ENCODE results near the gene THRB. TPM values are rescaled to one million over a fixed set of nuclear protein-coding genes. Genes with fewer than 3 reads are reported as not detected.

Gene THRB
- total and polyA plus RNA-seq, 9 of the 15 experiments (the other 6 are each of a cell fraction or from before 2014, with no cell fraction given), result 1.7 to 14.9 (median 6.9) TPM

DNA sequence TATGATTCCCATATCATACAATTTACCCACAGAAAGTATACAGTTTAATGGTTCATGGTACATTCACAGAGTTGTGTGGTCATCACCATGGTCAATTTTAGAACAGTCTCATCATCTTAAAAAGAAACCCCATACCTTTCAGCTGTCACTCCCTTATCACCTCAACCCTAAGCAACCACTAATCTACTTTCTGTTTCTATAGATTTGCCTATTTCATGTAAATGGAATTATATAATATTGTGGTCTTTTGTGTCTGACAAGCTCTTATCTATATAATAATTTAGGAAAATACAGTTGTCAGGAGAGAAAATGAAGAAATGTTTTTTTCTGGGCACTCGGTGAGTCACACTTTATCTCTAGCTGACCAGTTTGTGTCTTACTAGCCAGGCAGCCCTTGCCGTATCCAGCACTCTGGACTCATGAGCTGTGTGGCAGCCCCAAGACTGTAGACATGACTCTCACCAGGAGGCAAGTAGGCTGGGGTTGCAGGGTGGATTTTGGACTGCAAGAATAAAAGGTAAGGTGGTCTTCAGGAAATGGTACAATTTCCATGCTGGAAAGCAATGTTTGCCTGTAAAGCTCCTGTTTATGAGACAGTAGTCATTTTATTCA lies 234.6 kb downstream of the THRB start:
- H3K4me3 ChIP-seq, result no peak overlapping the region
- no peaks in the 10 kb centered on the region for H3K79me2 ChIP-seq (ENCODE audit: control insufficient read depth, insufficient read depth, low read length)
- H3K4me1 ChIP-seq (replicated peaks in 1 of 2; ENCODE audit: control insufficient read depth in 2 of 2, insufficient read depth in 2 of 2, low read length in 2 of 2), result peaks cover 9 to 26% of the 10 kb centered on the region in 2 experiments; a peak in 4 of 5 replicates
- H3K9ac ChIP-seq (ENCODE audit: insufficient read depth in 1 of 2, low read depth in 2 of 2, low read length in 2 of 2), result peak overlapping the region in 1 of 2 experiments; percentile 21; a peak in 2 of 4 replicates
- in situ Hi-C loops (cut with MboI) (loop anchor here (5.0 kb wide), 1 partner anchor 237 kb away; no protein-coding TSS in a partner anchor), intact Hi-C loops (cut with micrococcal nuclease) (loop anchor here (5.0 kb wide), 1 partner anchor 422 kb away; no protein-coding TSS in a partner anchor)
- DNase-seq (ENCODE audit: extremely low read depth in 1 of 4, low spot score in 3 of 4) (peak; percentile 55 to 89 (median 70)), ATAC-seq (peak; percentile 96), FAIRE-seq (peak; percentile 86)
- peak overlapping the region; percentile 44 for H3K4me2 ChIP-seq (ENCODE audit: insufficient read depth, low read length)
- 0% methylated on average over 2 of the region's 2 CpGs for WGBS (ENCODE audit: insufficient coverage, low coverage, missing lambda C conversion rate)
- H3K27ac ChIP-seq (ENCODE audit: extremely low read depth, low read depth, low read length), result peak overlapping the region; percentile 26
- H3K9me3 ChIP-seq (replicated peaks; ENCODE audit: control insufficient read depth, insufficient read depth, low read depth, low read length), result no peaks in the 10 kb centered on the region
- H3K36me3 ChIP-seq (ENCODE audit: control insufficient read depth, insufficient read depth, low read length), result no peaks in the 10 kb centered on the region
- H2AFZ ChIP-seq (ENCODE audit: low read depth, low read length), result no peak overlapping the region
- BruUV-seq (replicated peaks), result no TSS peak
- H3K27me3 ChIP-seq (ENCODE audit: control insufficient read depth in 2 of 2, insufficient read depth in 2 of 2, low read length in 2 of 2), result no peaks in the 10 kb centered on the region
- no peaks in the 10 kb centered on the region for H3K9me1 ChIP-seq (ENCODE audit: control insufficient read depth, insufficient read depth, low read length)
- ChIA-PET POLR2A (interaction anchor here (0.7 to 2.1 kb wide), 10 partner anchors 11 to 370 kb away, joined by 3 to 8 read pairs (median 3); partner anchors contain the start of genes NKIRAS1 and RPL15), CTCF (ENCODE audit: low intra/inter-chr PET ratio) (no interaction called here)
- no peaks in the 10 kb centered on the region for H4K20me1 ChIP-seq (replicated peaks; ENCODE audit: control insufficient read depth, insufficient read depth, low read length)
- no peak for TF ChIP-seq HOXB6 (CRISPR knock-in tag; IDR thresholded peaks at IDR 0.05; ENCODE audit: borderline replicate concordance)
- TF ChIP-seq TEAD4 (IDR thresholded peaks at IDR 0.05; ENCODE audit: low read length), result peak; percentile 77
- TF ChIP-seq TEAD4 (CRISPR knock-in tag; IDR thresholded peaks at IDR 0.05; ENCODE audit: borderline replicate concordance), result no peak
- TF ChIP-seq EP300 (IDR thresholded peaks at IDR 0.05; ENCODE audit: low read length), result peak; percentile 66; the same call in 1 of the 2 replicates
- TF ChIP-seq HDAC1 (IDR thresholded peaks at IDR 0.05), result 0 out of 4 replicates have a peak, but pooled peaks of 1 of the 2 experiments have one; percentile 5
- 0 out of 2 replicates have a peak, but pooled peaks have one; percentile 58 for TF ChIP-seq GATAD2B (IDR thresholded peaks at IDR 0.05; ENCODE audit: borderline replicate concordance)
- peak; percentile 37; the same call in 1 of the 2 replicates for TF ChIP-seq MTA2 (IDR thresholded peaks at IDR 0.05; ENCODE audit: low read depth)
- TF ChIP-seq, protein P1, sequence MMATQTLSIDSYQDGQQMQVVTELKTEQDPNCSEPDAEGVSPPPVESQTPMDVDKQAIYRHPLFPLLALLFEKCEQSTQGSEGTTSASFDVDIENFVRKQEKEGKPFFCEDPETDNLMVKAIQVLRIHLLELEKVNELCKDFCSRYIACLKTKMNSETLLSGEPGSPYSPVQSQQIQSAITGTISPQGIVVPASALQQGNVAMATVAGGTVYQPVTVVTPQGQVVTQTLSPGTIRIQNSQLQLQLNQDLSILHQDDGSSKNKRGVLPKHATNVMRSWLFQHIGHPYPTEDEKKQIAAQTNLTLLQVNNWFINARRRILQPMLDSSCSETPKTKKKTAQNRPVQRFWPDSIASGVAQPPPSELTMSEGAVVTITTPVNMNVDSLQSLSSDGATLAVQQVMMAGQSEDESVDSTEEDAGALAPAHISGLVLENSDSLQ (IDR thresholded peaks at IDR 0.05), result peak; percentile 86
- TF ChIP-seq BRD4 (IDR thresholded peaks at IDR 0.05), result no peak
- no peak for TF ChIP-seq CTBP1 (IDR thresholded peaks at IDR 0.05; ENCODE audit: borderline replicate concordance)
- TF ChIP-seq, protein P2, sequence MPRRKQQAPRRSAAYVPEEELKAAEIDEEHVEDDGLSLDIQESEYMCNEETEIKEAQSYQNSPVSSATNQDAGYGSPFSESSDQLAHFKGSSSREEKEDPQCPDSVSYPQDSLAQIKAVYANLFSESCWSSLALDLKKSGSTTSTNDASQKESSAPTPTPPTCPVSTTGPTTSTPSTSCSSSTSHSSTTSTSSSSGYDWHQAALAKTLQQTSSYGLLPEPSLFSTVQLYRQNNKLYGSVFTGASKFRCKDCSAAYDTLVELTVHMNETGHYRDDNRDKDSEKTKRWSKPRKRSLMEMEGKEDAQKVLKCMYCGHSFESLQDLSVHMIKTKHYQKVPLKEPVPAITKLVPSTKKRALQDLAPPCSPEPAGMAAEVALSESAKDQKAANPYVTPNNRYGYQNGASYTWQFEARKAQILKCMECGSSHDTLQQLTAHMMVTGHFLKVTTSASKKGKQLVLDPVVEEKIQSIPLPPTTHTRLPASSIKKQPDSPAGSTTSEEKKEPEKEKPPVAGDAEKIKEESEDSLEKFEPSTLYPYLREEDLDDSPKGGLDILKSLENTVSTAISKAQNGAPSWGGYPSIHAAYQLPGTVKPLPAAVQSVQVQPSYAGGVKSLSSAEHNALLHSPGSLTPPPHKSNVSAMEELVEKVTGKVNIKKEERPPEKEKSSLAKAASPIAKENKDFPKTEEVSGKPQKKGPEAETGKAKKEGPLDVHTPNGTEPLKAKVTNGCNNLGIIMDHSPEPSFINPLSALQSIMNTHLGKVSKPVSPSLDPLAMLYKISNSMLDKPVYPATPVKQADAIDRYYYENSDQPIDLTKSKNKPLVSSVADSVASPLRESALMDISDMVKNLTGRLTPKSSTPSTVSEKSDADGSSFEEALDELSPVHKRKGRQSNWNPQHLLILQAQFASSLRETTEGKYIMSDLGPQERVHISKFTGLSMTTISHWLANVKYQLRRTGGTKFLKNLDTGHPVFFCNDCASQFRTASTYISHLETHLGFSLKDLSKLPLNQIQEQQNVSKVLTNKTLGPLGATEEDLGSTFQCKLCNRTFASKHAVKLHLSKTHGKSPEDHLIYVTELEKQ (CRISPR knock-in tag; IDR thresholded peaks at IDR 0.05), result no peak
- TF ChIP-seq, protein P3, sequence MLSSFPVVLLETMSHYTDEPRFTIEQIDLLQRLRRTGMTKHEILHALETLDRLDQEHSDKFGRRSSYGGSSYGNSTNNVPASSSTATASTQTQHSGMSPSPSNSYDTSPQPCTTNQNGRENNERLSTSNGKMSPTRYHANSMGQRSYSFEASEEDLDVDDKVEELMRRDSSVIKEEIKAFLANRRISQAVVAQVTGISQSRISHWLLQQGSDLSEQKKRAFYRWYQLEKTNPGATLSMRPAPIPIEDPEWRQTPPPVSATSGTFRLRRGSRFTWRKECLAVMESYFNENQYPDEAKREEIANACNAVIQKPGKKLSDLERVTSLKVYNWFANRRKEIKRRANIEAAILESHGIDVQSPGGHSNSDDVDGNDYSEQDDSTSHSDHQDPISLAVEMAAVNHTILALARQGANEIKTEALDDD (IDR thresholded peaks at IDR 0.05), result peak; percentile 88
- peak; percentile 51 for TF ChIP-seq TAL1 (IDR thresholded peaks at IDR 0.05)
- TF ChIP-seq ZNF764 (CRISPR knock-in tag; IDR thresholded peaks at IDR 0.05; ENCODE audit: low read depth), result no peak
- TF ChIP-seq, protein P4, sequence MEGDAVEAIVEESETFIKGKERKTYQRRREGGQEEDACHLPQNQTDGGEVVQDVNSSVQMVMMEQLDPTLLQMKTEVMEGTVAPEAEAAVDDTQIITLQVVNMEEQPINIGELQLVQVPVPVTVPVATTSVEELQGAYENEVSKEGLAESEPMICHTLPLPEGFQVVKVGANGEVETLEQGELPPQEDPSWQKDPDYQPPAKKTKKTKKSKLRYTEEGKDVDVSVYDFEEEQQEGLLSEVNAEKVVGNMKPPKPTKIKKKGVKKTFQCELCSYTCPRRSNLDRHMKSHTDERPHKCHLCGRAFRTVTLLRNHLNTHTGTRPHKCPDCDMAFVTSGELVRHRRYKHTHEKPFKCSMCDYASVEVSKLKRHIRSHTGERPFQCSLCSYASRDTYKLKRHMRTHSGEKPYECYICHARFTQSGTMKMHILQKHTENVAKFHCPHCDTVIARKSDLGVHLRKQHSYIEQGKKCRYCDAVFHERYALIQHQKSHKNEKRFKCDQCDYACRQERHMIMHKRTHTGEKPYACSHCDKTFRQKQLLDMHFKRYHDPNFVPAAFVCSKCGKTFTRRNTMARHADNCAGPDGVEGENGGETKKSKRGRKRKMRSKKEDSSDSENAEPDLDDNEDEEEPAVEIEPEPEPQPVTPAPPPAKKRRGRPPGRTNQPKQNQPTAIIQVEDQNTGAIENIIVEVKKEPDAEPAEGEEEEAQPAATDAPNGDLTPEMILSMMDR (IDR thresholded peaks at IDR 0.05 in 2 of 3, conservative IDR thresholded peaks at IDR 0.05 in 1 of 3; ENCODE audit: insufficient read depth in 2 of 3, low read depth in 1 of 3, low read length in 3 of 3), result no peak
- TF ChIP-seq DPF2 (IDR thresholded peaks at IDR 0.05), result peak; percentile 94

Data from K562 (cell line).